H1 (cell line): Measurements from ENCODE around the gene TRAP1. TPM values are rescaled to one million over a fixed set of nuclear protein-coding genes. Genes with fewer than 3 reads are reported as not detected.

Experiments
- CTCF ChIA-PET: fragments of 300-600 bp; sonication (Branson Sonifier 250); formaldehyde crosslinking; loops from one replicate; lab custom pipeline; 2021; ENCODE audit not compliant: partially characterized antibody; lab: Charles Lee
- POLR2A ChIA-PET: fragments of 300-600 bp; sonication (Branson Sonifier 250); formaldehyde crosslinking; loops from one replicate; lab custom pipeline; 2021; ENCODE audit warnings: inconsistent platforms; ENCODE audit not compliant: partially characterized antibody; lab: Charles Lee
- DNase-seq, 2 experiments: peaks; one replicate each; pipeline versions ENCODE4 v3.0.0 to v3.0.0-alpha.2; 2010 to 2022; ENCODE audit warnings: low spot score in 2 of 2, low read depth in 1 of 2, mixed read lengths in 1 of 2
- FAIRE-seq: peaks from 2 replicates; lab custom pipeline; 2011; peaks lifted over from hg19 to GRCh38; lab: Jason Lieb, UNC
- H2AFZ ChIP-seq: 2 replicates; pipeline ENCODE4 v1.8.1; 2012; ENCODE audit warnings: low read length, inconsistent platforms
- H2AK5ac ChIP-seq: 2 replicates; pipeline ENCODE4 v1.6.1; 2013; ENCODE audit warnings: low read depth, low read length
- H2BK120ac ChIP-seq: replicated peaks from 2 replicates; pipeline ENCODE3; 2013; ENCODE audit warnings: low read depth, low read length, inconsistent platforms
- H2BK12ac ChIP-seq: 2 replicates; pipeline ENCODE4 v1.6.1; 2013; ENCODE audit warnings: low read depth, low read length
- H2BK15ac ChIP-seq: 2 replicates; pipeline ENCODE4 v1.6.1; 2013; ENCODE audit warnings: low read length
- H2BK20ac ChIP-seq: 2 replicates; pipeline ENCODE4 v1.6.1; 2013; ENCODE audit warnings: low read length
- H2BK5ac ChIP-seq: 2 replicates; pipeline ENCODE4 v1.6.1; 2013; ENCODE audit warnings: low read depth, low read length
- H3K14ac ChIP-seq: 2 replicates; pipeline ENCODE4 v1.6.1; 2013; ENCODE audit warnings: inconsistent platforms; ENCODE audit not compliant: insufficient read length
- H3K18ac ChIP-seq: 2 replicates; pipeline ENCODE4 v1.6.1; 2013; ENCODE audit warnings: low read length; ENCODE audit errors: extremely low read depth
- H3K23ac ChIP-seq: 2 replicates; pipeline ENCODE4 v1.6.1; 2013; ENCODE audit warnings: inconsistent platforms; ENCODE audit not compliant: insufficient read length
- H3K23me2 ChIP-seq: 2 replicates; pipeline ENCODE4 v1.6.1; 2013; ENCODE audit warnings: low read depth, low read length
- H3K27ac ChIP-seq: 2 replicates; pipeline ENCODE4 v1.6.1; 2011; ENCODE audit warnings: low read depth, low read length, inconsistent platforms
- H3K27me3 ChIP-seq, 4 experiments: replicated peaks in 1 of 4; 1 replicate in 1 of 4; 2 replicates in 3 of 4; pipeline versions ENCODE4 v1.6.1 to v1.8.1; 2011 to 2013; ENCODE audit warnings: low read length in 3 of 4, mild to moderate bottlenecking in 3 of 4, inconsistent platforms in 2 of 4, mixed read lengths in 2 of 4, moderate library complexity in 1 of 4; ENCODE audit not compliant: control insufficient read depth in 3 of 4, insufficient read depth in 3 of 4; ENCODE audit errors: extremely low read depth in 1 of 4
- H3K36me3 ChIP-seq, 4 experiments: 2 replicates each; pipeline versions ENCODE4 v1.6.1 to v1.8.1; 2011 to 2013; ENCODE audit warnings: mild to moderate bottlenecking in 4 of 4, low read length in 3 of 4, moderate library complexity in 2 of 4, control low read depth in 1 of 4, inconsistent platforms in 1 of 4; ENCODE audit not compliant: insufficient read depth in 4 of 4, control insufficient read depth in 2 of 4
- H3K4ac ChIP-seq: replicated peaks from 2 replicates; pipeline ENCODE3; 2013; ENCODE audit warnings: low read length, low read depth, mixed read lengths, inconsistent platforms; ENCODE audit not compliant: insufficient read length
- H3K4me1 ChIP-seq, 4 experiments: replicated peaks in 1 of 4; 1 replicate in 1 of 4; 2 replicates in 3 of 4; pipeline versions ENCODE4 v1.6.1 to v1.8.1; 2011 to 2013; ENCODE audit warnings: low read length in 3 of 4, inconsistent platforms in 2 of 4, mixed read lengths in 1 of 4; ENCODE audit not compliant: insufficient read depth in 4 of 4, control insufficient read depth in 3 of 4
- H3K4me2 ChIP-seq, 2 experiments: 2 replicates each; pipeline versions ENCODE4 v1.6.1 to v1.8.1; 2011 to 2013; ENCODE audit warnings: low read depth in 2 of 2, low read length in 2 of 2, control low read depth in 1 of 2, inconsistent platforms in 1 of 2, mild to moderate bottlenecking in 1 of 2; ENCODE audit not compliant: insufficient read depth in 1 of 2
- H3K4me3 ChIP-seq, 4 experiments: fragments of 200-600, 300-600 bp in 1 of 4; sonication (generic), shearing (Covaris generic), sonication (Bioruptor Twin) in 1 of 4; 2 replicates each; pipeline versions ENCODE4 v1.5.1 to v1.8.1; 2011 to 2016; ENCODE audit warnings: low read length in 4 of 4, low read depth in 3 of 4, control low read depth in 2 of 4, inconsistent platforms in 2 of 4, mild to moderate bottlenecking in 2 of 4, mixed read lengths in 1 of 4, moderate library complexity in 1 of 4; ENCODE audit not compliant: insufficient read depth in 2 of 4; ENCODE audit errors: extremely low read depth in 1 of 4
- H3K56ac ChIP-seq: replicated peaks from 2 replicates; pipeline ENCODE3; 2013; ENCODE audit warnings: low read depth, mild to moderate bottlenecking, mixed read lengths, low read length, inconsistent platforms; ENCODE audit not compliant: insufficient read length
- H3K79me1 ChIP-seq: 2 replicates; pipeline ENCODE4 v1.6.1; 2013; ENCODE audit warnings: low read depth, low read length, control low read depth
- H3K79me2 ChIP-seq, 2 experiments: 2 replicates each; pipeline versions ENCODE4 v1.6.1 to v1.8.1; 2012 to 2013; ENCODE audit warnings: low read length in 2 of 2, mild to moderate bottlenecking in 2 of 2, inconsistent platforms in 1 of 2; ENCODE audit not compliant: insufficient read depth in 2 of 2, control insufficient read depth in 1 of 2
- H3K9ac ChIP-seq, 4 experiments: replicated peaks in 1 of 4; 1 replicate in 1 of 4; 2 replicates in 3 of 4; pipeline versions ENCODE4 v1.6.1 to v1.8.1; 2011 to 2013; ENCODE audit warnings: low read depth in 3 of 4, low read length in 3 of 4, control low read depth in 2 of 4, mild to moderate bottlenecking in 2 of 4, moderate library complexity in 2 of 4, inconsistent platforms in 1 of 4; ENCODE audit errors: extremely low read depth in 1 of 4
- H3K9me3 ChIP-seq, 2 experiments: 2 replicates each; pipeline versions ENCODE4 v1.6.1 to v1.8.1; 2012 to 2013; ENCODE audit warnings: mild to moderate bottlenecking in 2 of 2, moderate library complexity in 2 of 2, control low read depth in 1 of 2, inconsistent platforms in 1 of 2, low read depth in 1 of 2, low read length in 1 of 2, mixed read lengths in 1 of 2; ENCODE audit not compliant: insufficient read depth in 2 of 2
- H4K20me1 ChIP-seq, 2 experiments: replicated peaks in 1 of 2; 2 replicates each; pipeline versions ENCODE3 to v1.8.1; 2011 to 2013; ENCODE audit warnings: inconsistent platforms in 2 of 2, low read length in 2 of 2, mild to moderate bottlenecking in 1 of 2; ENCODE audit not compliant: insufficient read depth in 2 of 2, control insufficient read depth in 1 of 2
- H4K5ac ChIP-seq: 2 replicates; pipeline ENCODE4 v1.6.1; 2013; ENCODE audit warnings: low read length, low read depth, mixed read lengths, inconsistent platforms; ENCODE audit not compliant: insufficient read length
- H4K8ac ChIP-seq: 2 replicates; pipeline ENCODE4 v1.8.0; 2013; ENCODE audit warnings: mild to moderate bottlenecking, moderate library complexity, low read length, inconsistent platforms; ENCODE audit not compliant: insufficient read depth; ENCODE audit errors: extremely low read depth
- H4K91ac ChIP-seq: replicated peaks from 2 replicates; pipeline ENCODE3; 2013; ENCODE audit warnings: low read length, mixed read lengths, inconsistent platforms; ENCODE audit not compliant: insufficient read length
- ASH2L ChIP-seq: fragments of 200-600, 300-600 bp; sonication (generic); IDR thresholded peaks from one replicate; pipeline ENCODE4 v1.7.1; 2017; ENCODE audit warnings: low read length
- BACH1 ChIP-seq: IDR thresholded peaks from 2 replicates; pipeline ENCODE4 v1.6.1; 2012; ENCODE audit warnings: low read length, improper control_type of control experiment
- CBX8 ChIP-seq: fragments of 300-800, 300-1000 bp; sonication (generic); IDR thresholded peaks from 2 replicates; pipeline ENCODE4 v1.7.1; 2016; ENCODE audit warnings: low read depth, low read length, borderline replicate concordance
- CEBPB ChIP-seq: IDR thresholded peaks from 2 replicates; pipeline ENCODE4 v1.6.1; 2012; ENCODE audit warnings: low read depth, low read length
- CHD2 ChIP-seq: IDR thresholded peaks from 2 replicates; pipeline ENCODE4 v1.6.1; 2012; ENCODE audit warnings: low read length, improper control_type of control experiment
- EZH2 ChIP-seq: fragments of 200-600 bp; sonication (generic); IDR thresholded peaks from 2 replicates; pipeline ENCODE4 v1.7.1; 2012; ENCODE audit warnings: low read depth, mild to moderate bottlenecking, moderate library complexity, low read length, inconsistent platforms; ENCODE audit not compliant: severe bottlenecking
- GTF2F1 ChIP-seq: IDR thresholded peaks from 2 replicates; pipeline ENCODE4 v1.6.1; 2012; ENCODE audit warnings: low read depth, low read length, improper control_type of control experiment, borderline replicate concordance
- KDM4A ChIP-seq: IDR thresholded peaks from one replicate; pipeline ENCODE4 v1.7.1; 2012; ENCODE audit warnings: low read depth, mild to moderate bottlenecking, moderate library complexity, low read length, inconsistent platforms; ENCODE audit not compliant: severe bottlenecking
- NRF1 ChIP-seq: IDR thresholded peaks from 2 replicates; pipeline ENCODE4 v1.6.1; 2011; ENCODE audit warnings: mild to moderate bottlenecking, low read depth, low read length, improper control_type of control experiment
- POU5F1 ChIP-seq: IDR thresholded peaks from 2 replicates; pipeline ENCODE4 v1.6.1; 2011; ENCODE audit warnings: low read depth, mild to moderate bottlenecking, low read length, moderate library complexity
- RFX5 ChIP-seq: IDR thresholded peaks from 2 replicates; pipeline ENCODE4 v1.6.1; 2011; ENCODE audit warnings: low read depth, low read length, improper control_type of control experiment, borderline replicate concordance
- RXRA ChIP-seq: IDR thresholded peaks from 2 replicates; pipeline ENCODE4 v1.6.1; 2011; ENCODE audit warnings: low read depth, mild to moderate bottlenecking, low read length, moderate library complexity; ENCODE audit not compliant: insufficient read depth
- SIRT6 ChIP-seq: IDR thresholded peaks from one replicate; pipeline ENCODE4 v1.7.1; 2012; ENCODE audit warnings: low read length, inconsistent platforms
- SIX5 ChIP-seq: IDR thresholded peaks from 2 replicates; pipeline ENCODE4 v1.6.1; 2011; ENCODE audit warnings: mild to moderate bottlenecking, low read depth, low read length
- SUZ12 ChIP-seq: fragments of 200-600 bp; sonication (generic); IDR thresholded peaks from 2 replicates; pipeline ENCODE4 v1.6.1; 2012; ENCODE audit warnings: mild to moderate bottlenecking, inconsistent platforms, low read length, moderate library complexity, mixed read lengths
- TEAD4 ChIP-seq: IDR thresholded peaks from 2 replicates; pipeline ENCODE4 v1.6.1; 2012; ENCODE audit warnings: low read depth, low read length, inconsistent platforms, mixed read lengths
- WGBS, 2 experiments: shearing (Covaris generic) in 1 of 2; methylation state at CpG; one replicate each; pipeline versions ENCODE4 v1.1.6 to v1.1.7; 2013 to 2015; ENCODE audit warnings: low lambda C conversion rate in 2 of 2, mixed read lengths in 2 of 2, inconsistent platforms in 1 of 2, low coverage in 1 of 2, missing lambda C conversion rate in 1 of 2; ENCODE audit not compliant: insufficient replicate concordance in 2 of 2, insufficient coverage in 1 of 2, insufficient read length in 1 of 2; ENCODE audit errors: extremely low coverage in 1 of 2, missing lambda C conversion rate in 1 of 2; 5-methylcytosine and 5-hydroxymethylcytosine counted together
- polyA plus RNA-seq, 7 experiments: library from polyadenylated mRNA; depleted of rRNA in 3 of 7; stranded (reverse) in 5 of 7; unstranded in 2 of 7; fragments of >200 nt in 5 of 7; fragments of 200-250 nt in 2 of 7; gene quantifications; 1 replicate in 5 of 7; 2 replicates in 1 of 7; 4 replicates in 1 of 7; pipeline versions ENCODE4 v1.2.1 to v1.2.3, GENCODE V29; 2011 to 2013; ENCODE audit warnings: missing spikeins in 2 of 7, mixed read lengths in 2 of 7
- total RNA-seq: library from RNA; stranded (reverse); fragmentation: NEBNext Ultra II Directional; extraction: Animal tissue kit (Norgen Biotek cat#: 25700); gene quantifications from 2 replicates; pipeline ENCODE4 v1.2.1, GENCODE V29; 2021

TRAP1 gene
- total and polyA plus RNA-seq, 2 of the 8 experiments (the other 6 are each of a cell fraction or from before 2014, with no cell fraction given) = 215 to 283 TPM

GRCh38 chr16:3737181-3737580 is 19.9 kb upstream of the TRAP1 start:
- H3K36me3 ChIP-seq = peaks cover 21 to 52% (median 41%) of the 10 kb centered on the region in 4 experiments; a peak in 7 of 8 replicates
- CTCF ChIA-PET = interaction anchor here (1.0 to 1.1 kb wide), 2 partner anchors 9 to 41 kb away, joined by 3 read pairs; no protein-coding TSS in a partner anchor
- no peak for FAIRE-seq
- TF ChIP-seq POU5F1 = no peak
- no peak for TF ChIP-seq NRF1
- TF ChIP-seq SIX5 = no peak
- TF ChIP-seq RFX5 = no peak
- TF ChIP-seq EZH2 = no peak
- TF ChIP-seq CEBPB = no peak
- TF ChIP-seq TEAD4 = no peak
- no peak for TF ChIP-seq SIRT6
- no peak for TF ChIP-seq SUZ12
- TF ChIP-seq CHD2 = no peak
- TF ChIP-seq ASH2L = no peak
- TF ChIP-seq RXRA = no peak
- no peak for TF ChIP-seq BACH1
- no peak for TF ChIP-seq GTF2F1
- no peak for TF ChIP-seq KDM4A
- no peak for TF ChIP-seq CBX8

More at GRCh38 chr16:3737181-3737580, 19.9 kb upstream of the TRAP1 start:
- DNase-seq = no peak
- Histone ChIP-seq H2AFZ (no peak overlapping the region), H3K9ac (0 out of 7 replicates have a peak overlapping the region, but pooled peaks of 1 of the 4 experiments have one; percentile 8), H3K18ac (no peak overlapping the region), H3K4ac (no peak overlapping the region), H2BK20ac (no peak overlapping the region), H3K27me3 (no peaks in the 10 kb centered on the region), H4K5ac (no peak overlapping the region), H3K27ac (no peak overlapping the region), H2BK12ac (no peak overlapping the region), H4K20me1 (peaks cover 0 to 1% of the 10 kb centered on the region in 2 experiments), H3K4me2 (no peak overlapping the region), H2BK15ac (no peak overlapping the region), H3K79me1 (no peaks in the 10 kb centered on the region; the same call in 1 of the 2 replicates), H3K79me2 (no peaks in the 10 kb centered on the region), H2AK5ac (no peak overlapping the region), H3K23me2 (no peaks in the 10 kb centered on the region), H3K14ac (no peak overlapping the region), H2BK120ac (no peak overlapping the region), H4K91ac (no peak overlapping the region), H3K56ac (no peak overlapping the region), H3K4me3 (no peak overlapping the region), H3K23ac (no peak overlapping the region), H3K9me3 (no peaks in the 10 kb centered on the region), H2BK5ac (no peak overlapping the region), H3K4me1 (no peaks in the 10 kb centered on the region; a peak in 1 of 7 replicates), H4K8ac (no peak overlapping the region)
- 93% methylated on average over 8 of the region's 8 CpGs; no CpG with 5 or more reads in 1 of the 2 experiments for WGBS, 2 experiments
- POLR2A ChIA-PET = no interaction called here
